Subcutaneous adipose tissue (tissue), 4 donors: ENCODE measurements around the gene CCNA1. TPM values are rescaled to one million over a fixed set of nuclear protein-coding genes. Genes with fewer than 3 reads are reported as not detected.

Experiments
- CTCF ChIP-seq: fragments of 450-650 bp; IDR thresholded peaks from one replicate; pipeline ENCODE4 v1.5.1; 2016; ENCODE audit warnings: low read depth, mild to moderate bottlenecking, control low read depth, antibody characterized with exemption, moderate library complexity
- total RNA-seq, 4 donors: library from RNA; depleted of rRNA; stranded (reverse); fragments of >200 nt; gene quantifications; one replicate each; pipeline ENCODE4 v1.1.0, GENCODE V29; 2016

The CCNA1 gene
- total RNA-seq, 4 donors from 2014 or later: 0.22 to 1.2 (median 0.38) TPM; not detected in 1

GRCh38 chr13:36453516-36453915, 21.2 kb downstream of the CCNA1 start:
- TF ChIP-seq CTCF: no peak

- no peak for TF ChIP-seq CTCF
Measured at GRCh38 chr13:36454121-36454520, 21.8 kb downstream of the CCNA1 start.

- TF ChIP-seq CTCF: no peak
Measured at GRCh38 chr13:36454987-36455386, 22.7 kb downstream of the CCNA1 start.

- no peak for TF ChIP-seq CTCF
Measured at GRCh38 chr13:36456577-36456976, 24.3 kb downstream of the CCNA1 start.

- no peak for TF ChIP-seq CTCF
Measured at GRCh38 chr13:36461506-36461905, 29.2 kb downstream of the CCNA1 start.

GRCh38 chr13:36475468-36475867, 43.2 kb downstream of the CCNA1 start:
- no peak for TF ChIP-seq CTCF

GRCh38 chr13:36476661-36477060, 44.4 kb downstream of the CCNA1 start:
- TF ChIP-seq CTCF: no peak
